GM18861 (cell line): ENCODE data around the gene SSTR5.

Source experiments
- ATAC-seq: cut with Tn5 transposase; IDR thresholded peaks from one replicate; pipeline ENCODE4 v1.9.1; 2021; ENCODE audit not compliant: unreplicated experiment

The SSTR5 gene

DNA sequence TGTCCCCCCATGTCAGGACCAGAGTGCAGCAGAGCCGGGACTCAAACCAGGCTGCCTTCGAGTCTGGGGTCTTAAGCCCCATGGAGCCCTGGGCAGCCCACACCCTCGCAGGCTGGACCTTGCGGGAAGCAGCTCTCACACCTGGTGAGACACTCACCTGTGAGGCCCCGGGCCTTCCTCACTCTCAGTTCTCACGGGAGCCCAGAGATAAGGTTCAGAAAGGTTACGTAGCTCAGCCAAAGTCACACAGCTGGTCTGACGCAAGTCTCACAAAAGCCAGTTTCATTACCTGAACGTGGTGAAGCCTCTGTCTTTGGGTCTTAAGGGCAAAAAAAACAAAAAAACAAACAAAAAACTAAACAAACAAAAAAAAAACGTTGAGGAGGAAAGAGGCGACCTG is 32.8 kb upstream of the SSTR5 start:
- no peak for ATAC-seq

DNA sequence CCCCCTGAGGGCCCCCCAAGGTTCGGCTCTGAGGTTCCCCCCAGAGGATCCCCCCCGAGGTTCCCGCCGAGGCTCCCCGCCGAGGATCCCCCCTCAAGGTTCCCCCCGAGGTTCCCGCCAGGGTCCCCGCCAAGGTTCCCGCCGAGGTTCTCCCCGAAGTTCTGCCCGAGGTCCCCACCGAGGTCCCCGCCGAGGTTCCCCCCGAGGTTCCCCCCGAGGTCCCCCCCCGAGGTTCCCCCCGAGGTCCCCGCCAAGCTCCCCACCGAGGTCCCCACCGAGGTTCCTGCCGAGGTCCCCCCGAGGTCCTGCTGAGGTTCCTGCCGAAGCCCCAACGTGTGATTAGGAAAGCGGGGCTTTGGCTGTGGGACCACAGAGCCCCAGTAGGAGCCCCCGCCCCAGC is 32.2 kb upstream of the SSTR5 start:
- no peak for ATAC-seq

DNA sequence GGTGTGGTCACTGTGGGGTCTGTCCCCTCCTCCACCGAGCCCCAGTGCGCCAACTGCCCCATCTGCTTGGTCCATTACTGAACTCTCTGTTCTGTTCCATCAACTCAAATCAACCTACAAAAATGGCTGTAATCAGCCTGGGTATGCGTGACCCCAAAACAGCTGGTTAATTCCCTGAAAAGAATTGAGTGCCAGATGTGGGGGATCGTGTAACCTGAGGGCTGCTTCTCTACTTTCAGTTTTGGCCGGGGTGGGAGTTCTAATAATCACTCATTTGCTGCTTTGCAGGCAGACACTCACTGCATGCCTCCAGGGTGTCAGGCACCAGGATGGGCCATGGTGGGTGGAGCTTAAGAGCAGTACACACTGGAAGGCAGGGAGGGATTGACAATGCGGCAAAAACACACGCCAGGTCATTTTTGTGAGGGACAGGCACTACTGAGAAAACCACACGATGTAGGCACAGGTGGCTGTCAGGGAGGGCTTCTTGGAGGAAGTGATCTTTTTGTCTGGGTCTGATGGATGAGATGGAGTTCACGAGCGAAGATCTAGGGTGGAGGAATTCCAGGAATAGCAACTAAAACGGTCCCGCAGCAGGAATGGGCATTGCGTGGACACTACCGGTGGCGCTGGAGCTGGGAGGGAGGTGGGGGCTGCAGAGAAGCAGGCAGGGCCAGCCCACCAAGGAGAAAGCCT is 30.4 kb upstream of the SSTR5 start:
- ATAC-seq: no peak

DNA sequence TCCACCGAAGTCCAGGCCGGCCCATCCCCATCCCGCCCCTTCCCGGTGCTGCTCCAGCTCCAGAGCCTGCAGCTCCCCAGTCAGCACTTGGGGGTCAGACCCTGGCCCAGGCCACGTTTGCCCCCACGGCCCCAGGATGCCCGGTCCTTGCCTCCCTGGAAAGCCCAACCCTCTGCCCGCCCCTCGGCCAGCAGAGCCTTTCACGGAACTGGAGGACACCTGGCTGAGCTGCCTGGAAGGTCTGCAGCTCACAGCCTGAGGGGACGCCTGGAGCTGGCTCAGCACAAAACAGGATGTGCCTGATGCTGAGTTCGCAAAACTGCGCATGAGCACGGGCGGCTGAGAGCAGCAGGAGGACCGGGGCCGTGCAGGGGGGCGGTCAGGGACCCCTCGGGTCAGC is 29.7 kb upstream of the SSTR5 start:
- no peak for ATAC-seq

DNA sequence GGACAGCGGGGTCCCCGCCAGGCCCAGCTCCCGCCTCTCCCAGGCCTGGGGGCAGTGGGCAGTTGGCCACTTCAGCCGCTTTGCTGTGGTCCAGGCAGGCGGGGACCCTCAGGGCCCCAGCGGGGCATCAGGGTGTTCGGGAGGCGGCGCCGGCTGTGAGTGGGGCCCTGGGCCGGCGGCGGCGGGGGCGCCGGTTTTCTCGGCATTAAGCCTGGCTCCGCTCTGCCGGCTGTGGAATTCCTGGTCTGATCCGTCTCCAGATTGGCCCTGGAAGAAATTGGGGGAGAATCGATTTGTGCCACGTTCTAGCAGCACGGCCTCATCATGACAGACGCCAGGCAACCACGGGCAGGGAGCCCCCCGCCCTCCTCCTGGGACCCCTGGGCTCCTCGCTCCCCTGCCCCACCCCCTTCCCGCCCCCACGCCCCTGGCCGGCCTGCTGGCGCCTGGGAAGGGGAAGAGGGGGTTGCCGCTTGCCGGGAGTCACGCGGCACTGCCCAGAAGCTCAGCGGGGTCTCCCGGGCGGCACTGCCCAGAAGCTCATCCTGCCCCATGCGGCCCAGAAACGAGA is 28.6 kb upstream of the SSTR5 start:
- no peak for ATAC-seq

DNA sequence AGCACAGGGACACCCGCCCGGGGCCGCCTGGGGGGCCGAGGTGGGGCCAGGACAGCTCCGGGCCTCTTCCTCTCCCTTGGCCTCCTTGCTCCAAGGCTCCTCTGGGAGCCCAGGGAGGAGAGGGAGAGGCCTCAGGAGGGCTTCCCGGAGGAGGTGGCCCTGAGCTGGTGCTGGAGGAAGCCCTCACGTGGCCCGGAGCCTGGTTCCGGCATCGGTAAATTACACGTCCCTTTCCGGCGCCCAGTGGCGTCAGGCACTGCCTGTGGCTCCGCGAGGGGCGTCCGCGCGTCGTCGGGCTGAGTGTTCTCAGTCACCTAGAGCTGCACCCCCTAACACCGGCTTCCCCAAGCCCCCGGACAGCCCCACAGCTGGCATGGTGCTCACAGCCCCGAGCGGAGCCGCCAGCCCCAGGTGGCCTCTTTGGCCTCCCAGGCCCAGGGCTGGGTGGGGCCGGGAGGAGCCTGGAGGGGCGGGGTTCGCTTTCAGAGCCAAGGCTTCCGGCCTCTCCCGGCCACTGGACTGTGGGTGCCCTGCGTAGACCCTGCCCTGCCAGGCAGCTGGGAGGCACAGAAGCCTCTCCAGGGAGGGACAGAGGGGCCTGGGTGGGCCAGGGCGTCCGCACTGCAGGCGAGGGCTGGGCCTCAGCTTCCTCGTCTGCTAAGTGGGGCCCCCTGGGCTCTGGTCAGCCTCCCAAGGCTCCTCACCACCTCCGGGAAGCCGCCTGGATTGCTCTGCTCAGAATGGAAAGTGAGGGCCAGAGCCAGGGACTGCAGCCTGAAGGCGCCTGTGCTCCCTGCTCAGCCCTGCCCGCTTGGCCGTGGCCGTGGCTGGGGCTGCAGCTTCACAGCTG is 27.9 kb upstream of the SSTR5 start:
- no peak for ATAC-seq

DNA sequence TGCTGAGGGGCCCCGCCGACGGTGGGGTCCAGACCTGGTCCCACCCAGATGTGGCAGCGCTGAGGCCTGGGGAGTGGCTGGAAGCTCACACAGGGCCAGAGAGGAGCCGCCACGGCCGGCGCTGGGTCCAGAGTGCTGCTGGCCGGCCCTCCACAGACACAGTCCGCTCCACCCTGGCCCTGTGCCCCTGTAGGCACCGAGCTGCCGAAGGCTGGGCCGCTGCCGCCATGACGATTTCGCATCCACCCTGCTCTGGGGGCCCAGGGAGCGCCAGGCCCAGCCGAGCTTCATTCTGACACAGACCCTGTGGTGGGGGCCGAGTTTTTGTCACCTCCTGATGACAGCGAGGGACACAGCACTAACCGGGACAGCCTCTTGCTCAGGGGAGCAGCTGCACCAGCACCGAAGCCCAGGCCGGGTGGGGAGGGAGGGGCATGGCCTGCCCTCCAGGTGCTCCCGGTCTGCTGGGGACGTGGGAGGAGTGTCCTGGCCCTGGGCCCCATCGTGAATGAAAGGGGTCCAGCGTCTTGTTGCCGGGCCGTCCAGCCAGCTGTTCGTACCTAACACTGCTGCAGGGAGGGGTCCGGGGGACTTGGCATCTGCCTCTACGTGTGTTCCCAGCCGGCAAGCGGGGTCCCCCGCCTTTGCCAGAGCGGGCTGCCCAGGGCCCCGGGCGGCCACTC is 27.1 kb upstream of the SSTR5 start:
- no peak for ATAC-seq

DNA sequence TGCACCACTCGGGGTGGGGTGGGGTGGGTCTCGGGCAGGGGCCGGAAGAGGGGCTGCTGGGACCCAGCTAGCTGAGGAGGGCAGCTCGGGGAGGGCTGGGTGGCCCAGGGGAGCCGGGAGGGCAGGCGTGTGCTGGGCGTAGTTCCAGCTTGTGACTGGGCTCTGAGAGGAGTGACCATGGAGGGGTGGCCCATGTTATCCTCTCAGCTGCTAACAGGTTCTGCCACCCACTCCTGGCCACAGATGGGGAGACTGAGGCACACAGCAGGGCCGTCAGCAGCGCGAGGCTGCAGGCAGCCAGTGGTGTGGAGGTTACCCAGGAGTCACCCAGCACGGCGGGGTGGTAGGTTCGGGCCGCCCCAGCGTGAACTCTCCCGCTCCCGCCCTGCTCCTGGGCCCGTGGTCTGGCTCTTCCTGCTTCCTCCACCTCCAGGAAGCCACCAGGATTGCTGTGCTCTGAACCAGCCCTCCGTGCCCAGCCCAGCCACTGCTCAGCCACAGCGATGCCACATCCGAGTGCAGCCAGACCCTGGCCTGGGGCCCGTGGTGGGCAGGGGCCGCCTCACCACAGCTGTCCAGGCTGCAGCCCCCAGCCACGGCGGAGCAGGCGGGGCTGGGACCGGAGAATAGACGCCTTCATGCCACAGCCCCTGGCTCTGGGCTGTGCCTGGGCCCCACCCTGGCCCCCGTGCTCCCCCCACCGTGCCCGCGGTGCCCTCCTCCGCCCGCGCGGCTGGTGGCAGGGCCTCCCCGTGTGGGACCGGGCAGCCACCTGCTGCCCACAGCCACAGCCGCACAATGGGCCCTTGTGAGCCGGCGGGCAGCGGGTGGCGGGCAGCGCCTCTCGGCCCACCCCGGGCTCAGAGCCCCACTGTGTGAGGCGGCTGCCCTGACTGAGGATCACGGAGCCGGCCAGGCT is 26.3 kb upstream of the SSTR5 start:
- no peak for ATAC-seq

DNA sequence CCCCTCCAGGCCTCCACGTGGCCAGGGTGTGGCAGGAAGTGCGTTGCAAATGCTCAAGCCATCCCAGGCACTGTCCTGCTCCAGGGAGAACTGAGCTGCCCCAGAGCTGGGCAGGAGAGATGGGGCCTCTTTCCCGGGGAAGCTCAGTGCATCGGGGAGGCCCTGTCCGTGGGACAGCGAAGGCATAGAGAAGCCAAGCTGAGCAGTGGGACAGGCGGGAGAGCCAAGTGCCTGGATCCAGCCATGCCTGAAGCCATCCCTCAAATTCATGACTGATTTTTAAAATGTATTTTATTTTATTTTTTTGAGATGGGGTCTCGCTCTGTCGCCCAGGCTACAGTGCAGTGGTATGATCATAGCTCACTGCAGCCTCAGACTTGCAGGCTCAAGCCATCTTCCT is 25.4 kb upstream of the SSTR5 start:
- no peak for ATAC-seq

DNA sequence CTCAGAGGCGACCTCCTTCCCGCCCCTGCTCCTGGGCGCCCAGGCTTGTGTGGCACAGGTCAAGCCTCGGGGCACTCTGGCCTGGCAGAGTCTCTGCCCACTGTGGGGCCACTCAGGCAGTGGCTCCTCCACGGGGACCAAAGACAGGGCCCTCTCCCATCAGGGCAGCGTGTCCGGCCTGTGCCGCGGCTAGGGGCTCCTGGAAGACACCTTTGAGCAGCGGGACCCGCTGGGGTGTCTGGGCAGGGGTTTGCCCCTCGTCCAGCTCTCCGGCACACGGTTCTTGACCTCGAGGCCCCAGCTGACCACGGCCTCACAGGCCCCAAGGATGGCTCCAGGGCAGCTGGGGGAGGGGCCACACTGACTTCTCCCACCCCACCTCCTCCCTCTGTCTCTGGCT is 24.7 kb upstream of the SSTR5 start:
- ATAC-seq: no peak

DNA sequence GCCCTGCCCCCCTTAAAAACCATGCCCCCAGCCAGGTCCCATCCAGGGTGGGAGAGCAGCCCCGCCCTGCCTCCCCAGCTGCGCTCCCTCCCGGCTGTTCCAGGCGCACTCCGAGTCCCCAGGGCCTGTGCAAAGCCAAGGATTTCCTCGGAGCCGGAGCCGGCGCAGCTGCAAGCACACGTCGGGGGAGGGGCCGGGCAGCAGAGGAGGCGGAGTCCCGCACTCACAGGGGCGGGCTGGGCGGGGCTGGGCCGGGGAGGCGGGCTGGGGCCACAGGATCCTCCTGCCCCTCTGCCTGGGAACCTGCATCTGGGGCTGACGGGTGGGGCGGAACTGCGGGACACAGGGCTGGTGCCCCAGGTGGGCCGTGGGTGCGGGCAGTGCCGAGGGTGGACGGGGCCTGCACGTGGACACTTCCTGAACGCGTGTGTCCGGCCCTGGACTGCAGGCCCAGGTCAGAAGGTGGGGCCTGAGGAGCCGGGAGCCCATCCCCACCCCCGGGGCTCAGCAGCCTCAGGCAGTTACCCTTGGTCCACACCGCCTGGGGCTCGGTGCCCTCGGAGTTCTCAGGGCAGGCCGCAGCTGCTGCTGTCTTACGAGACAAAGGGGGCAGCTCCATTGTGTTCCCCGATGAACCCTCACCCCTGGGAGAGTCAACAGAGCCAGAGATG is 24.0 kb upstream of the SSTR5 start:
- ATAC-seq: no peak

DNA sequence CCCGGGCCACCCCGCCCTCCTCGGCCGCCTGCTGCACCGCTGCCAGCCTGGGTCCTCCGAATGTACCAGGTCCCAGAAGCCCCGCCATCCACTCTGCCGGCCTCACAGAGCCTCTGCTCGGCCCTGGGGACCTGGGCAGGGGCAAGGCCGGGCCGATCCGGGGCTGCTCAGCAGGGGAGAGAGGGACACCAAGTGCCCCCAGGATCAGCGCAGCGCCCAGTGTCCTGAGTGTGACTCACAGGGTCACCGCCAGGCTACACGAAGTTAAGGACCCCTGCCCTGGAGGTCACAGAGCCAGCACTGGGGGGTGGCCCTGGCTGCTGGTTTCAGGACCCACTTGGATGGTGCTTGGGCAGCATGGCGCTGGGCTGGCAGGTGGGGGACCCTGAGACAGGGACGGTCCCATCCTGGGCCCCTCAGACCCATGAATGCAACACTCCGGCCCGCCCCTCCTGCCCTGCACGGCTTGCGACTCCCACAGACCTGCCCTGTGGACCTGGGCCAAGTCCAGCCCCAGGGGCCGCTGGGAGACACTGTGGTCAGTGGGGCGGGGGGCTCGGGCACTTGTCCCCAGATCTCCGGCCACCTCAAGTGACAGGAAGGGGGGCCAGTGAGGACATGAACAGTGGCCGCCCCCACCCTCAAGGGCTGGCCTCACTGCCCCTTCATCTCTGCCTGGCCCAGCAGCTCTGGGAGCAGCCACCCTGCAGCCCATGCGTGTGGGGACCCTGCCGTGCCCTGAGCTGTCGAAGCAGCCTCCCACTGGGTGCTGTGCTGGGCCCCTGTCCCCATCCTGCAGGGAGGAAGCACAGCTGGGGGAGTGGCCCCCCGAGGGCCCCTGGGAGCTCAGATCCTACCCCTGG is 23.2 kb upstream of the SSTR5 start:
- ATAC-seq: no peak

DNA sequence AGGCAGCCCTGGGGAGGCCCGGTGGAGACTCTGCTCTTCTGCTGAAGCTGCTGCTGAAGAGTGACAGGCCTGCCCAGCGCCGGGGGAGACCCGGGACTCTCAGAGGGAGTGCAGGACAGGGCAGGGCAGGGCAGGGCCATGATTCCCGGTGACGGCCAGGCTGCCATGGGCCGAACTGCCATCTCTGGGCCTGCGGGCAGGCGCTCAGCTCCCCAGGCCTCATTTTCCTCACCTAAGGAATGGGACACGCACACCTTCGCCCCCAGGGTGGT is 22.6 kb upstream of the SSTR5 start:
- ATAC-seq: no peak

DNA sequence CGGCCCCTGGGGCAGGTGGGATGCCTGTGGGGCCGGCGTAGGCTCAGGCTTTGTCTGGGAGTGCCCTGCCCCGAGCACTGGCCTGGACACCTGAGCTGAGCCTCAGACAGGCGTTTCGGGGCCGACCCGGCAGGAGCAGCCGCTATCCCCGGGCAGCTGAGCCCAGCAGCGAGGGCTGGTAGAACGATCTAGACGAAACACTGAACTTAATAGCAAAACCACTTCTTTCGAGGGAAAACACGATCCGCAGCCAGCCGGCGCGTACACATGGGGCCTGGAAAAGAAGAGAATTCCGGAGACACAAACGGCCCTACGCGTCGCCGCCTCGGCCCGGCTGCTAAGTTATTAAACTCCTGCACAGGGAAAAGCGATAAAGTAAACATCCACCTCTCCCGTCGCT is 22.0 kb upstream of the SSTR5 start:
- ATAC-seq: no peak

DNA sequence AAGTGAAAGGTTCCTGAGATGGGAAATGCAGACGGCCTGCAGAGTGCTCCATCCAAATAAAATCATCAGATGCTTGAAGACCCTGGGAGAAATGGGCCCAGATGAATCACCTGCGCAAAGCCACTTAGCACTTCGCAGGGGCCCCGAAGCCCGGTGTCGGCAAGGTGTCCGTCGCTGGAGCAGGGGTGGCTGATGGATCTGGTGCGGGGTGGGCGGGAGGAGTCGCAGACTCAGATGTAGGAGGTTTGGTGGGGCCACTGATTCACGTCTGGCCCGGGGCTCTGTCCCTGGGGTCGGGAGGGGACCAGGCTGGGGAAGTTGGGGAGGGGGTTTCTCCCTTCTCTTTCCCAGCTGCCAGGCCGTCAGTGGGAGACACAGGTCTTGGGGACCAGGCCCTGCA is 21.6 kb upstream of the SSTR5 start:
- ATAC-seq: no peak

DNA sequence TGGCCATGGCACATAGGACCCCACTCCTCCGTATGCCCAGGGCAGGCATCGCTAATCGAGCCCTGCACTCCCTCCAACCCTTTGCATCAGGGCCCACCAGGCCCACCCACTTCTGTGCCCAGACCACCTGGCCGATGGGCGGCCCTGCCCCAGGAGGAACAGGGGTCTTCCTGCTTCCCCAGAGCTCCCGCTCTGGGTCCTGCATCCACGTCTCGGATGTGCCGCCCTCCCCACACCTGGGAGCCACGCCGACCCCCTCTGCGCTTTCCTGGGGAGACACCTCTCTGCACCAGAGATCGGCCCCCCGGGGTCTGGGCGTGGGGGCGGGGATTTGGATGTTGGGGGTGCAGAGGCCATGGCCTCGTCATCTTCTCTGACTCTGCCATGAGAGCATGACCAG is 21.1 kb upstream of the SSTR5 start:
- ATAC-seq: no peak

DNA sequence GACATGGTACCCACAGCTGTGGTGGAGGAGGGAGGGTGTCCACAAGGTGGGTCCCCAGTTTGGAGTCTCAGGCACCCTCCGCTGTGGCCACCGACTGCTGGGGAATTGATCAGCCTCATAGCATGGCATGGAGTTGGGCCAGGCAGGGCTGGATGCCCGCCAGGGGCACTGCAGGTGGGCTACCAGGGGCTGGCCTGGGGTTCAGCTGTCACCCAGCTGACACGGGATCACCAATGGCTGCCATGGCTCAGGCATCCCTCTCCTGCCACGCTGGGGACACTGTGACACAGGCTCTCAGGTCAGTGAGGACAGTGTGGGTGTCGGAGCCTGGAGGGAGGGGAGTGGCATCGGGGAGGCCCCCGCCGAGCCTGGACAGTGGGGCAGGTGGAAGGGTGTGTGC is 19.8 kb upstream of the SSTR5 start:
- ATAC-seq: no peak

DNA sequence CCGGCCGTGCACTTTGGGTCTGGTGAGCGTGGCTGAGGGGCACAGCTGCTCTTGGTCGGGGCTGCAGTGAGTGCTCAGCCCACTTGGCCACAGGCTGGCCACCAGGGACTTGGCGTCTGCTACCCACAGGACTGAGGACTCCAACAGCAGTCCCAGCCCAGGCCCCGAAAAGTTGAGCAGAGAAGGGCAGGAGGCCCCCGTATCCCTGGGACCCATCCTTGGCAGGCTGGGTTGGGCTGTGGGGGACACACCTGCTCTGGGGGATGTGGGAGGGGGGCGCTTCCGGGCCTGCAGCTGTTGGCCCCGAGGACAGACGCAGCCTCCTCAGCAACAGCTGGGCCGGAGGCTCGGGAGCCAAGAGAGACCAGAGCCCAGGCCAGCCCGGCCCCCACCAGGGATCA is 19.4 kb upstream of the SSTR5 start:
- ATAC-seq: no peak

DNA sequence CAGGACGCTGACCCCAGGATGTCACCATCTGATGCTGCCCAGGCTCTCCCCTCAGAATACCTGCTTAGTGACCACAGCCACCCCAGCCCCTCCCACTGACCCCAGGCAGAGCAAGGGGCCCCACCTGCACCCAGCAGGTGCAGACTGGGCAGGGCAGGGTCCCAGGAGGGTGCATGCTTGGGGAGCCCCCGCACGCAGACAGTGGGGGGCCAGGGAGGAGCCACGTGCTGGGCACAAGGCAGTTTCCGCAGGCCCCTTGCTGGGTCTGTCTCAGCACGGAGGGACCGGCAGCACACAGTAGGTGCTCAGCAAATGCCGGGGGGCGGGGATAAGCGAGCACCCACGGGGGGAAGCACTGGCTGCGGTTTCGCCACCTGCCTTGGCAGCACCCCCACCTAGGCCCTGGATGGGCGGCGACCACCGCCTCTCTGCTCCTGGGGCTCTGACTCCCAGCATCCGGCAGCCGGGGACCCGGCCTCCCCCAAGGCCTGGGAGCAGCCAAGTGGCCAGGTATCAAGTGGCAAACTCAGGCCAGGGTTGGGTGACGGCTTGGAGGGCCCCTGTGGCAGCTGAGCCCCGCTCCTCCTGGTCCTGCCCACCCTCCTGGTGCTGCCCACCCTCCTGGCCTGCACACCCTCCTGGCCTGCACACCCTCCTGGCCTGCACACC is 18.7 kb upstream of the SSTR5 start:
- no peak for ATAC-seq
